Lung microvascular endothelial cell (primary cell): ENCODE results near the gene KIF3A. TPM values are rescaled to one million over a fixed set of nuclear protein-coding genes. Genes with fewer than 3 reads are reported as not detected.

Experiments used
- DNase-seq, 2 donors: peaks; one replicate each; pipeline versions ENCODE4 v3.0.0 to v3.0.0-alpha.2; 2010; ENCODE audit warnings: low read depth in 2 of 2
- total RNA-seq: library from RNA; depleted of rRNA; stranded (reverse); fragments of >200 nt; gene quantifications from 2 replicates; pipeline ENCODE4 v1.2.1, GENCODE V29; 2014

The KIF3A gene
- total RNA-seq, 1 donor from 2014 or later, result 4.2 TPM

- DNase-seq, result peak in 1 of 2 donors; percentile 20
These were observed 16.0 kb upstream of the KIF3A start for GRCh38 chr5:132753135-132753987.

GRCh38 chr5:132752581-132753125 is 15.3 kb upstream of the KIF3A start:
- DNase-seq, result no peak

GRCh38 chr5:132751971-132752580 is 14.7 kb upstream of the KIF3A start:
- DNase-seq, result no peak

GRCh38 chr5:132751444-132751843 is 14.1 kb upstream of the KIF3A start:
- no peak for DNase-seq

GRCh38 chr5:132750471-132751230 is 13.3 kb upstream of the KIF3A start:
- no peak for DNase-seq

- no peak for DNase-seq
These were observed 12.2 kb upstream of the KIF3A start for GRCh38 chr5:132749506-132749905.

- no peak for DNase-seq
These were observed 11.2 kb upstream of the KIF3A start for GRCh38 chr5:132748522-132749000.

GRCh38 chr5:132747616-132748440 is 10.5 kb upstream of the KIF3A start:
- no peak for DNase-seq

GRCh38 chr5:132746954-132747615 is 9.7 kb upstream of the KIF3A start, which contains the start of gene CCNI2:
Gene CCNI2 (plus strand): TSS chr5:132747426. CDS start chr5:132747496, 70 bp downstream.
- DNase-seq, result peak; percentile 26 to 28

GRCh38 chr5:132746592-132746953 is 9.2 kb upstream of the KIF3A start:
- no peak for DNase-seq

GRCh38 chr5:132744659-132745058 is 7.3 kb upstream of the KIF3A start:
- no peak for DNase-seq

- no peak for DNase-seq
These were observed 5.3 kb upstream of the KIF3A start for GRCh38 chr5:132742626-132743025.

GRCh38 chr5:132742158-132742557 is 4.8 kb upstream of the KIF3A start:
- no peak for DNase-seq

- no peak for DNase-seq
These were observed 1.9 kb upstream of the KIF3A start for GRCh38 chr5:132739232-132739631.

- DNase-seq, result no peak
These were observed 786 bp upstream of the KIF3A start for GRCh38 chr5:132737982-132738681.

- no peak for DNase-seq
These were observed 2.7 kb downstream of the KIF3A start for GRCh38 chr5:132734687-132735086.

- DNase-seq, result no peak
These were observed 3.7 kb downstream of the KIF3A start for GRCh38 chr5:132733499-132734148.

GRCh38 chr5:132729896-132730295 is 7.5 kb downstream of the KIF3A start:
- DNase-seq, result no peak

- no peak for DNase-seq
These were observed 11.6 kb downstream of the KIF3A start for GRCh38 chr5:132725745-132726144.
